ENCODE measurements around the gene SPIC. TPM values are rescaled to one million over a fixed set of nuclear protein-coding genes. Genes with fewer than 3 reads are reported as not detected.
"Not testable (repeated sequence)": the region's sequence is repeated elsewhere in the genome, so short reads cannot be mapped to it uniquely, and the experiment has no call there.

The SPIC gene
- total RNA-seq: not detected

DNA sequence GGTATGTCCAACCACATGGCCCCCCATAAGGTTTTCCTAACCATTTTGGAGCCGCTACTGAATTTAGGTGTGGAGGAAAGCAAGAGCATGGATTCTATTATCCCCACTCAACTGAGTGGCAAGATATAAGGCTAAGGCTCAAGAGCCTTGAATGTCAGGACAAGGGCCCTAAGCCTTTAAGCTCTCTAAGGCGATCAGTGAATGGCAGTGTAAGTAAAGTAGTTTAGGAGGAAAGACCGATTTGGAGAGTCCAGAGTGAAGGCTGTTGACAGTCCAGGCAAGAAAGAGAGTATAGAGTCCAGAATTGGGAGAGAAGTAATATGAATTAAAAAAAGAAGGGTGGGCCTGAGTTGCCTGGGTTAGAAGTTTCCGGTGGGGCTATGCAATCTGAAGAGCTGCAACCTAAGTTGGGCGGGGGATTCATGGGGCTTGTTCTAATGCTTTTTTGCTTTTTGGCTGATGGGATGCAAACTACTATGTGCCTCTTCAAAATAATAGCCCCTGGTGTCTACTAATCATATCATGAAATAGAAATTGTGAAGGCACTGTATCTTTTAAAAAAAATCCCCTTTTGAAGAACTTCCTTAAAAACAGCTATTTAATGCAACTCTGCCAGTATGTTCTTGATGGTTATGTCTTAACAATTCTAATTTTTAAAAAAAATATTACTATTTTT is at the start of gene SPIC:
Gene SPIC, plus strand, starts transcription at position 626 of the 676 bp plus-strand sequence. CDS start 1,569 bp downstream, outside the sequence.
- DNase-seq: no peak

- no peak for DNase-seq
Measured at GRCh38 chr12:101430456-101430855, 44.7 kb upstream of the SPIC start.

GRCh38 chr12:101436136-101436535 is 39.0 kb upstream of the SPIC start:
- no peak for DNase-seq

DNA sequence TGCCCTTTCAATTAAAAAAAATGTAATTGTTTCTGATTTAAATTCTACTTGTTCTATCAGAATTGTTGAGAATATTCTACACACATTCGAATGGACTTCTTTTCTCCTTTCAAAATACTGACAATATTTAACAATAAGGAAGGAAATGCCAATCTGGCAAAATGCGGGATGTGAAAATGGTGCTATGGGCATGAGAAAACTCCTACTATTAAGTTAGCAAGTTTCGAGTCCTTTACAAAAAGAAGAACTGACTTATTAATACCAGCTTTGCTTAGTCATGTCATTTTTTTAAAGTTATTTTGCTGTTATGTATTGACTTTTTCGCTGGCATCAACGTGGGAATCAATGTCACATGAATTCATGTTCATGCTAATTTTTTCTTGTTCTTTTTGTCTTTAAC is 35.9 kb upstream of the SPIC start:
- DNase-seq: no peak

DNA sequence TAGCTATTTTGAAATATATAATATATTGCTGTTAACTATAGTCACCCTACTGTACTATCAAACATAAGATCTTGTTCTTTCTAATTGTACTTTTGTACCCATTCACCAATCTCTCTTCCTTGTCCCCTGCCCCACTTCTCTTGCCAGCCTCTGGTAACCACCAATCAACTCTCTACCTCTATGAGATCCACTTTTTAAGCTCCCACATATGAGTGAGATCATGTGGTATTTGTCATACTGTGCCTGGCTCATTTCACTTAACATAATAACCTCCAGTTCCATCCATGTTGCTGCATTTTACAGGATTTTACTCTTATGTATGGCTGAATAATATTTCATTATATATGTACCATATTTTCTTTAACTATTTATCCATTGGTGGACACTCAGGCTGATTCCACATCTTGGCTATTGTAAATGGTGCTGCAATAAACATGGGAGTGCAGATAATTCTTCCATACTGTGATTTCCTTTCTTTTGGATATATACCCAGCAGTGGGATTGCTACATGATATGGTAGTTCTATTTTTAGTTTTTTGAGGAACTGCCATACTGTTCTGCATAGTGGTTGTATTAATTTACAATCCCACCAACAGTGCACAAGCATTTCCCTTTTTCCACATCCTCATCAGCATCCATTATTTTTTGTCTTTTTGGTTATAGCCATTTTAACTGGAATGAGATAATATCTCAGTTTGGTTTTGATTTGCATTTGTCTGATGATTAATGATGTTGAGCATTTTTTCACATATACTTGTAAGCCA is 33.5 kb upstream of the SPIC start:
- no peak for DNase-seq

GRCh38 chr12:101455685-101456084 is 19.5 kb upstream of the SPIC start:
- no peak for DNase-seq

- no peak for DNase-seq
Measured at GRCh38 chr12:101459642-101460346, 15.3 kb upstream of the SPIC start.

GRCh38 chr12:101468948-101469347 is 6.2 kb upstream of the SPIC start:
- DNase-seq: no peak

- no peak for DNase-seq
Measured at GRCh38 chr12:101470939-101471338, 4.2 kb upstream of the SPIC start.

DNA sequence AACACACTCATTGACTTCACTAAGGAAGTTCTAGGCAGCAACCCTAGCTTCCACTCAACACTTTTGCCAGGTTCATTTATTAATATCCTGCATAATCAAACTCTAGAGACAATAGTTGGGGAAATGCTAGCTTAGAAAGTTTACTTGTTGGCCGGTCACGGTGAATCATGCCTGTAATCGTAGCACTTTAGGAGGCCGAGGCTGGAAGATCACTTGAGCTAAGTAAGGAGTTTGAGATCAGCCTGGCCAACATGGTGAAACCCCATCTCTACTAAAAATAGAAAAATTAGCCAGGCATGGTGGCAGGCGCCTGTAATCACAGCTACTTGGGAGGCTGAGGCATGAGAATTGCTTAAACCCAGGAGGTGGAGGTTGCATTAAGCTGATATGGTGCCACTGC is 3.3 kb upstream of the SPIC start:
- DNase-seq: not testable (repeated sequence)

DNA sequence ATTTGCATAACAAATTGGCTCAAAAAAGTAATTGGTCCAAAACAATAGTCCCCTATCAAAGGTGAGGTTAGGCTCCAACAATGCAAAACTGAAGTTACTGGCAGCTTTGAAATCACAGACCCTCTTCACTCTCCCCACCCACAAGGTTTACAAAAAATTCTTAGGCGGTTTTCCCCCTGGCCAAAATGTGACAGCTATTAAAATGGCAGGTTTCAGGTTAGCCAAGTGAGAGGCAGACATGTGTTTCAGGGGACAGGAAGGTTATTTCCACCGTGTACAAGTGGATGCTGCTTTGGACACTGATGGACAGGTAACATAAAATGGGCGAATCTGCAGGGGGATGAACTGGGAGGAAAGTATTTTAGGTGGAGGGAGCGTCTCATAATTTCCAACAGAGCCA is 888 bp upstream of the SPIC start:
- no peak for DNase-seq

DNA sequence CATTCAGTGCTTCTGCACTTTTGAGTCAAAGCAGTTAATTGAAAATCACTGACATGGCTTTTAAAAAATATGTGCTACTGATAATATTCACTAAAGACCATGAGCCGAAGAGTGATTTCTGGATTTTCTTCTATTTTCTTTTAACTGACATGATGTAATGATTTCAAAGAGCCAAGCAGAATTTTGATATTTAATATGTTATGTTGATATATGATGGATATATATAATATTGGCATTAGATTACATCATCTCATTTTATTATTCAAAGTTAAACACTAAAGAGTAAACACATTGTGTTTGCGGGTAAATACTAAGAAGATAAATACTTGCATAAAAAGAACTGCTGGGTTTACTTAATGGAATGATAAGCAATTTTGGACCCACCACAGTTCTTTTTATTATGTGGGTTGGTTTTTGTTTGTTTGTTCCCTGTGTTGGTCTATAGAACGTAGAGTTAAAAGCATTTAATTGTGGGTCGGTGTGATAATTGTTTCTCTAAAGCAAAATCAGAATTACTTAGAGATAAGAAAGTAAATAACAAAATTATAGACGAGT is 692 bp downstream of the SPIC start:
- no peak for DNase-seq

DNA sequence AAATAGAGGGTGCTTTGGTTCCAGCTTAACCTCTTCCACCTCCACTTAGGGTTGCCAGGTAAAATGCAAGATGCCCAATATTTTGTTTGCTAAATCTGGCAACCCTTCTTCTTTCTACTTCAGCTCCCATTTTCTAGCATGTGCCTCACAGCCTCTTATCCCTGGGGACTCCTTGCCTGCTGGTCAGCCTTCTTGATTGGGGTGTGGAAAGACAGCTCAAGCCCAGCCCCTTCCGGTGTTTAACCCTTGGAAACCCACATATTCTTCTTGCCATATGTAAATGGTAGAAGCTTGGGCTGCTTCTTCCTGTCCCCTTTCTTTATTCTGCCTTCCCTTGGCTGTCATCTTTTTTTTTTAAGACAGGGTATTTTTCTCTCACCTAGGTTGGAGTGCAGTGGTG is 5.7 kb downstream of the SPIC start:
- DNase-seq: no peak

DNA sequence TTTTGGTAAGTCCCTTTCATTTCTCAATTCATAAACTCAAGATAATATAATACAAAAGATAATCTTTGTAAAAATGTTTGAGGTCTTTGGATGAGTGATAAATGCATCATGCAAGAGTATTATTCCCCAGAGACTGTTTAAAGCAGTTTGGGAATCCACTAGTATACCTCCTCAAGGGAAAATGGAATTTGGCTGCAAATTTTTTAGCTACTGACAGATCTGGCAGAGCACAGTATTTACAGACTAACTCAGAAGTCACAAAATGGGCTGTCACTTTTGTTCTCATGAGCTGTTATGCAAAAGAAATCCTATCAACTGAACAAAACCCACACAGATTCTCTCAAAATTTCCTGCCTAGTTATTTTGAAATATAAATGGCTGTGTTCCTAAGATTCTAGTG is 9.9 kb downstream of the SPIC start:
- DNase-seq: no peak

DNA sequence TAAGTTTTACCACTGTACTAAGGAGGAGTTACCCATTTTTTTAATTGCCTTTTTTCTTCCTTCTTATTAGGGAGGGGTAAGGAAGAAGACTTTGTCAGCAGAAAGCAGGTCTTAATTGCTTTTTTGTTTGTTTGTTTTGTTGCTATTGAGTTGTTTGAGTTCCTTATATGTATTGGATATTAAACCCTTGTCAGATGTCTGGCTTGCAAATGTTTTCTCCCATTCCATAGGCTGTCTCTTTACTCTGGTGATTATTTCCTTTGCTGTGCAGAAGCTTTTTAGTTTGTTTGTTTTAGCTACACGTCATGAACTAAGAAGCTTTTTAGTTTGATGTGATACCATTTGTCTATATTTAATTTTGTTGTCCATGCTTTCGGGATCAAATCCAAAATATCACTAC is 13.3 kb downstream of the SPIC start:
- DNase-seq: no peak

- DNase-seq: no peak
Measured at GRCh38 chr12:101490286-101490920, 15.3 kb downstream of the SPIC start.

DNA sequence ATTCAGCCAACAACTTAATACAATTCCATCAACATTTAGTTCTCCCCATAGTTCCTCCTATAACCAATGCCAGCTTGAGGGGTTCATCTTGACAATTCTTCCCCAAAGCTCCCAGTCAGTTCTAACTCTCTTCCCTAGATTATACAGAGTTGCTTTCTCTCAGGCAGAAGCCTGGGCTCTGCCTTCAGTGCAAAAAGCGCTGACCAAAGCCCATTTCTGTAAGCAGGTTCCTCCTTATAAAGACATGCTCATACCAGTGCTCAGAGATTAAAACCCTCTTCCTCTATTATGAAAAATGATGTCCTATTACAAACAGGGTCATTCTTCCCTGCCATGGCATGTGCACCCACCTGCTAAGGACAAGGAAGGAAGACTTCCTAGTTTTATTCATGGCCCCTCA is 16.2 kb downstream of the SPIC start:
- no peak for DNase-seq

DNA sequence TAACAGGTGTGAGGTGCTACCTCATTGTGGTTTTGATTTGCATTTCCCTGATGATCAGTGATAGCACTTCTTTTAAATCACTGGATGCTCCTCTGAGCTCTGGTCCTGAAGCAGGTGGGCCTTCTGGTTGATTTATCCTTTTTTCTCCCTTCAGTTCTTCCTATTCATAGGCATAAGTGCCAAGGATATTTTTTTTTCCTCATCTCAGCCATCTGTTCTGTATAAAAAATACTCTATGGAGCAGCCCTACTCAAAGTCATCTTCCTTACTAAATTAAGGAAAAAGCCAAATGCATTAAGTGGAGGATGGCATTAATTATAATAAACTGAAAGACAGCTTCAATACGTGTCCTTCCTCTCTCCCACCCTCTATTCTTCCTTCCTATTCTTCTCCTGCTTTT is 18.4 kb downstream of the SPIC start:
- DNase-seq: no peak

GRCh38 chr12:101498252-101498651 is 23.1 kb downstream of the SPIC start:
- DNase-seq: no peak

- DNase-seq: no peak
Measured at GRCh38 chr12:101501410-101501995, 26.4 kb downstream of the SPIC start.

DNA sequence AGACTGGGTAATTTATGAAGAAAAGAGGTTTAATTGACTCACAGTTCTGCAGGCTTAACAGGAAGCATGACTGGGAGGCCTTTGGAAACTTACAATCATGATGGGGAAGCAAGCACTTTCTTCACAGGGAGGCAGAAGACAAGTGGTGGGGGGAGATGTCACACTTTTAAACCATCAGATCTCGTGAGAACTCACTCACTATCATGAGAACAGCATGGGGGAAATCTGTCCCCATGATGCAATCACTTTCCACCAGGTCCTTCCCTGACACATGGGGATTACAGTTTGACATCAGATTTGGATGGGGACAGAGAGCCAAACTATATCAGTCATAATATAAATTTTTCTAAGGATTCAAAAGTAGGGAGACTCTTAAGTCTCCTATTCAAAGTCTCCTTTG is 46.0 kb downstream of the SPIC start:
- DNase-seq: no peak

- no peak for DNase-seq
Measured at GRCh38 chr12:101527682-101528081, 52.5 kb downstream of the SPIC start.
